Psoas muscle (tissue), 8 donors: ENCODE data around the gene RBM23. TPM values are rescaled to one million over a fixed set of nuclear protein-coding genes. Genes with fewer than 3 reads are reported as not detected.

Experiments
- ATAC-seq, 4 donors: fragments of 200-7000 bp; cut with Tn5 transposase; one replicate each; pipeline ENCODE4 v1.9.1; 2020; ENCODE audit warnings: moderate library complexity in 3 of 4, mild to moderate bottlenecking in 2 of 4
- DNase-seq, 2 donors: peaks; one replicate each; pipeline ENCODE4 v3.0.0-alpha.2; 2020
- H3K27ac ChIP-seq: fragments of 200-600 bp; one replicate; pipeline ENCODE4 v1.8.0; 2022
- H3K27me3 ChIP-seq, 3 donors: fragments of 200-600 bp in 1 of 3; one replicate each; pipeline versions ENCODE4 v1.6.1 to v1.8.0; 2013 to 2022; ENCODE audit warnings: low read length in 2 of 3, mild to moderate bottlenecking in 2 of 3, moderate library complexity in 1 of 3; ENCODE audit not compliant: insufficient read depth in 3 of 3
- H3K36me3 ChIP-seq, 2 donors: fragments of 200-600 bp in 1 of 2; one replicate each; pipeline versions ENCODE4 v1.6.1 to v1.8.0; 2013 to 2022; ENCODE audit warnings: low read depth in 1 of 2, mild to moderate bottlenecking in 1 of 2, moderate library complexity in 1 of 2; ENCODE audit not compliant: insufficient read depth in 1 of 2
- H3K4me1 ChIP-seq: fragments of 200-600 bp; one replicate; pipeline ENCODE4 v1.8.0; 2022
- H3K4me3 ChIP-seq: fragments of 200-600 bp; one replicate; pipeline ENCODE4 v1.8.0; 2022; ENCODE audit warnings: mild to moderate bottlenecking
- H3K9me3 ChIP-seq: fragments of 200-600 bp; one replicate; pipeline ENCODE4 v1.8.0; 2022
- WGBS, 3 donors: extraction: QIAGEN DNeasy Blood & Tissue Kit; methylation state at CpG; one replicate each; pipeline versions ENCODE4 v1.1.6 to v1.1.7; 2013; 5-methylcytosine and 5-hydroxymethylcytosine counted together
- intact Hi-C, 2 donors: fragments of 100-400 bp; cut with DNase I; formaldehyde crosslinking; loops; one replicate each; pipeline versions ENCODE4 v1.11.0 to v1.14.2; 2022
- polyA plus RNA-seq, 3 donors: library from polyadenylated mRNA; stranded (reverse); fragments of 200-250 nt; gene quantifications; one replicate each; pipeline ENCODE4 v1.2.3, GENCODE V29; 2013
- total RNA-seq, 4 donors: library from RNA; stranded (reverse); fragmentation: NEBNext Ultra II Directional in 2 of 4; extraction: Animal tissue kit (Norgen Biotek cat#: 25700) in 2 of 4; gene quantifications; one replicate each; pipeline versions ENCODE4 v1.2.1 to v1.2.4, GENCODE V29; 2021 to 2023
- TF ChIP-seq, protein P1 (sequence below): fragments of 200-600 bp; IDR thresholded peaks from one replicate; pipeline ENCODE4 v1.8.0; 2022; ENCODE audit warnings: antibody characterized with exemption
- donor health status: healthy with polysubstance abuse.
- donor health status: DM: no; HTN: no; CAD: no; lungs with moderate emphysema.
- donor health status: Bipolar disorder and iron deficiency.
- donor health status: healthy.
- donor health status: DM: yes; HTN: yes; CAD: no.
- donor health status: DM: no; HTN: no; CAD: no.
- donor health status: DM: no; HTN: no; CAD: no.
- donor health status: DM: yes; HTN: yes; CAD: no.

The RBM23 gene
- total and polyA plus RNA-seq, 7 donors = 18.4 to 42.1 (median 26.7) TPM

DNA sequence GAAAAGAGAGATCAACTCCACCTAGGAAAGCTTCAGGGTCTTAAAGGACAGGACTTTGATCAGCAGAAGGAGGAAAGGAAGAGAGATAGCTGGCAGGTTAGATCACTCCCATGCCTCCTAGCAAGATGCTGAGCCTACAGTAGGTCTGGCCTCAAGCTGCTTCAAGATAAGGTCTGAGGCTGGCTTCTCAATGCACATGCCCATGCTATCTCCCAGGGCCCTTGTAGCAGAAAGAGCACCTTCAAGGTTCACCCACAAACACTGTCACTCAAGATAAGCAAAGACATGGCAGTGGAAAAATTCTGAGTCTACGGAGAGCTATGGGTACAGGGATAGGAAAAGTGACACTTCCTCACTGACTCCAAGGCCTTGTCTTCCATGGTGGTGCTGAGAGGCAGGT lies 21.6 kb downstream of the RBM23 start:
- TF ChIP-seq, protein P1, sequence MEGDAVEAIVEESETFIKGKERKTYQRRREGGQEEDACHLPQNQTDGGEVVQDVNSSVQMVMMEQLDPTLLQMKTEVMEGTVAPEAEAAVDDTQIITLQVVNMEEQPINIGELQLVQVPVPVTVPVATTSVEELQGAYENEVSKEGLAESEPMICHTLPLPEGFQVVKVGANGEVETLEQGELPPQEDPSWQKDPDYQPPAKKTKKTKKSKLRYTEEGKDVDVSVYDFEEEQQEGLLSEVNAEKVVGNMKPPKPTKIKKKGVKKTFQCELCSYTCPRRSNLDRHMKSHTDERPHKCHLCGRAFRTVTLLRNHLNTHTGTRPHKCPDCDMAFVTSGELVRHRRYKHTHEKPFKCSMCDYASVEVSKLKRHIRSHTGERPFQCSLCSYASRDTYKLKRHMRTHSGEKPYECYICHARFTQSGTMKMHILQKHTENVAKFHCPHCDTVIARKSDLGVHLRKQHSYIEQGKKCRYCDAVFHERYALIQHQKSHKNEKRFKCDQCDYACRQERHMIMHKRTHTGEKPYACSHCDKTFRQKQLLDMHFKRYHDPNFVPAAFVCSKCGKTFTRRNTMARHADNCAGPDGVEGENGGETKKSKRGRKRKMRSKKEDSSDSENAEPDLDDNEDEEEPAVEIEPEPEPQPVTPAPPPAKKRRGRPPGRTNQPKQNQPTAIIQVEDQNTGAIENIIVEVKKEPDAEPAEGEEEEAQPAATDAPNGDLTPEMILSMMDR = no peak
- H3K4me1 ChIP-seq = no peaks in the 10 kb centered on the region
- no peak overlapping the region for H3K4me3 ChIP-seq
- no peaks in the 10 kb centered on the region for H3K9me3 ChIP-seq
- peaks cover 5 to 24% of the 10 kb centered on the region in 2 donors for H3K36me3 ChIP-seq
- intact Hi-C loops = no loop called here
- DNase-seq = no peak
- ATAC-seq = no peak
- no peaks in the 10 kb centered on the region for H3K27me3 ChIP-seq
- WGBS, 3 donors = 88 to 95% (median 89%) methylated on average over 1 of the region's 1 CpG
- H3K27ac ChIP-seq = no peak overlapping the region

DNA sequence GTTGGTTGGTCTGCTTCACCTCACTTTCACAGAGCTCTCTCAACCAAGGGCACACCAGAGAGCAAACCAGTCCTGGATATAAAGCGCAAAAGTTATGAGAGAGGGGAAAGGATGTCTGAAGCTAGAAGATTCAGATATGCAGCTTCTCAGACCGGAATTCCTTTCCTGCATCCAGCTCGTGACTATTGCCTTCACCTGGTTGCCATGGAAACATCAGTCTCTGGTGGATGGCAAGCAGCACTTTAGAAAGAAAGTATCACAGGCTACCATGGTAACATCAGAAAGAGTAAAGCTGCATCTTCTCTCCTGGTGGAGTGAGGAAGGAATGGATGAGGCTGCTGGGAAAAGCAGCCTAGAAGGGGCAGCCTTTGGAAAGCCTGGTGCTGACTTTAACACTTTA lies 22.2 kb downstream of the RBM23 start:
- WGBS, 3 donors = 83 to 86% (median 84%) methylated on average over 3 of the region's 3 CpGs
- no peaks in the 10 kb centered on the region for H3K9me3 ChIP-seq
- H3K27me3 ChIP-seq = no peaks in the 10 kb centered on the region
- TF ChIP-seq, protein P1 = no peak
- H3K4me3 ChIP-seq = no peak overlapping the region
- DNase-seq = no peak
- intact Hi-C loops = no loop called here
- no peaks in the 10 kb centered on the region for H3K4me1 ChIP-seq
- H3K27ac ChIP-seq = no peak overlapping the region
- H3K36me3 ChIP-seq = peaks cover 2 to 19% of the 10 kb centered on the region in 2 donors
- ATAC-seq = no peak

- H3K4me1 ChIP-seq = no peaks in the 10 kb centered on the region
- WGBS, 3 donors = 45 to 52% (median 52%) methylated on average over 5 of the region's 5 CpGs
- no peaks in the 10 kb centered on the region for H3K9me3 ChIP-seq
- no peak overlapping the region for H3K4me3 ChIP-seq
- TF ChIP-seq, protein P1 = no peak
- intact Hi-C loops = no loop called here
- DNase-seq (no peak), ATAC-seq (no peak)
- H3K27ac ChIP-seq = no peak overlapping the region
- no peaks in the 10 kb centered on the region for H3K27me3 ChIP-seq
- peaks cover 0 to 14% of the 10 kb centered on the region in 2 donors for H3K36me3 ChIP-seq
These were observed 22.6 kb downstream of the RBM23 start for GRCh38 chr14:22896356-22896755.

- WGBS, 3 donors = 90 to 100% (median 92%) methylated on average over 1 of the region's 1 CpG
- intact Hi-C loops = no loop called here
- Histone ChIP-seq H3K36me3 (peaks cover 0 to 5% of the 10 kb centered on the region in 2 donors), H3K4me3 (no peak overlapping the region), H3K27ac (no peak overlapping the region), H3K4me1 (no peaks in the 10 kb centered on the region), H3K9me3 (no peaks in the 10 kb centered on the region), H3K27me3 (no peaks in the 10 kb centered on the region)
- TF ChIP-seq, protein P1 = no peak
- DNase-seq (no peak), ATAC-seq (no peak)
These were observed 23.5 kb downstream of the RBM23 start for GRCh38 chr14:22895402-22895801.

- no peak overlapping the region for H3K27ac ChIP-seq
- H3K4me3 ChIP-seq = no peak overlapping the region
- no peaks in the 10 kb centered on the region for H3K9me3 ChIP-seq
- WGBS, 3 donors = 93 to 97% (median 95%) methylated on average over 4 of the region's 4 CpGs
- ATAC-seq = no peak
- no peaks in the 10 kb centered on the region for H3K27me3 ChIP-seq
- no peaks in the 10 kb centered on the region for H3K36me3 ChIP-seq
- H3K4me1 ChIP-seq = no peaks in the 10 kb centered on the region
- intact Hi-C loops = no loop called here
- TF ChIP-seq, protein P1 = no peak
- DNase-seq = no peak
These were observed 25.2 kb downstream of the RBM23 start for GRCh38 chr14:22893706-22894105.
